GM12878 (cell line): ENCODE results near the gene GBX1. TPM values are rescaled to one million over a fixed set of nuclear protein-coding genes. Genes with fewer than 3 reads are reported as not detected.

Source experiments
- ATAC-seq: fragments of 200-7000 bp; cut with Tn5 transposase; 3 replicates; pipeline ENCODE4 v1.9.1; 2020; ENCODE audit warnings: mild to moderate bottlenecking, moderate library complexity
- BruUV-seq: library from RNA; stranded (reverse); fragments of 400-500 nt; replicated peaks from 2 replicates; lab custom pipeline; 2021; lab: Mats Ljungman, UMichigan
- CTCF ChIA-PET: fragments of 300-600 bp; sonication (Branson Sonifier 250); formaldehyde crosslinking; extraction: SDS; loops from one replicate; lab custom pipeline; 2021; ENCODE audit warnings: inconsistent platforms; lab: Yijun Ruan, JAX
- POLR2A ChIA-PET: fragments of 350-600 bp; formaldehyde crosslinking; extraction: SDS; loops from one replicate; lab custom pipeline; 2021; ENCODE audit warnings: inconsistent platforms; lab: Charles Lee
- RAD21 ChIA-PET: fragments of 300-600 bp; sonication (Branson Sonifier 250); formaldehyde crosslinking; loops from one replicate; lab custom pipeline; 2023; ENCODE audit warnings: antibody characterized with exemption; ENCODE audit not compliant: unreplicated experiment; lab: Charles Lee
- SMC1A ChIA-PET: fragments of 300-600 bp; sonication (Branson Sonifier 250); formaldehyde crosslinking; loops from one replicate; lab custom pipeline; 2023; ENCODE audit not compliant: unreplicated experiment, uncharacterized antibody; lab: Charles Lee
- DNase-seq: peaks from one replicate; pipeline ENCODE4 v3.0.0-alpha.2; 2011; ENCODE audit warnings: low read depth, low spot score
- FAIRE-seq: peaks from 3 replicates; lab custom pipeline; 2011; peaks lifted over from hg19 to GRCh38; lab: Jason Lieb, UNC
- H2AFZ ChIP-seq: 2 replicates; pipeline ENCODE4 v1.6.0; 2011; ENCODE audit warnings: low read depth, low read length, control low read depth; ENCODE audit not compliant: control insufficient read depth
- H3K27ac ChIP-seq: 2 replicates; pipeline ENCODE4 v1.5.1; 2011; ENCODE audit warnings: control low read depth; ENCODE audit not compliant: control insufficient read depth, insufficient read depth
- H3K27me3 ChIP-seq, 2 experiments: replicated peaks in 1 of 2; 2 replicates each; pipeline versions ENCODE4 v1.6.0 to v1.6.1; 2011; ENCODE audit warnings: low read length in 1 of 2; ENCODE audit not compliant: control insufficient read depth in 2 of 2, insufficient read depth in 2 of 2
- H3K36me3 ChIP-seq, 2 experiments: 2 replicates each; pipeline ENCODE4 v1.5.1; 2011; ENCODE audit warnings: low read length in 1 of 2; ENCODE audit not compliant: control insufficient read depth in 2 of 2, insufficient read depth in 2 of 2
- H3K4me1 ChIP-seq: 2 replicates; pipeline ENCODE4 v1.6.1; 2011; ENCODE audit warnings: mild to moderate bottlenecking, low read length, moderate library complexity, mixed read lengths; ENCODE audit not compliant: control insufficient read depth, insufficient read depth
- H3K4me2 ChIP-seq: 2 replicates; pipeline ENCODE4 v1.6.0; 2011; ENCODE audit warnings: control low read depth; ENCODE audit not compliant: control insufficient read depth, insufficient read depth
- H3K4me3 ChIP-seq: fragments of 200-600 bp; sonication (generic); 2 replicates; pipeline ENCODE4 v1.5.1; 2016
- H3K79me2 ChIP-seq: 2 replicates; pipeline ENCODE4 v1.6.0; 2011; ENCODE audit warnings: low read length; ENCODE audit not compliant: control insufficient read depth, insufficient read depth
- H3K9ac ChIP-seq: 2 replicates; pipeline ENCODE4 v1.8.0; 2011; ENCODE audit warnings: low read length, control low read depth, mixed read lengths; ENCODE audit not compliant: control insufficient read depth, insufficient read depth
- H3K9me3 ChIP-seq: replicated peaks from 3 replicates; pipeline ENCODE4 v1.5.1; 2011; ENCODE audit warnings: mild to moderate bottlenecking, low read length; ENCODE audit not compliant: control insufficient read depth, insufficient read depth
- H4K20me1 ChIP-seq: 2 replicates; pipeline ENCODE4 v1.6.0; 2011; ENCODE audit not compliant: control insufficient read depth, insufficient read depth
- HDAC2 ChIP-seq: fragments of 200-600 bp; sonication (generic); IDR thresholded peaks from 2 replicates; pipeline ENCODE4 v1.6.1; 2017
- KLF5 ChIP-seq: fragments of 450-650 bp; IDR thresholded peaks from 2 replicates; pipeline ENCODE4 v1.6.1; 2014; ENCODE audit warnings: mild to moderate bottlenecking; ENCODE audit not compliant: partially characterized antibody
- MEF2B ChIP-seq: fragments of 450-650 bp; IDR thresholded peaks from 2 replicates; pipeline ENCODE4 v1.6.1; 2018; ENCODE audit warnings: mild to moderate bottlenecking, moderate library complexity; ENCODE audit not compliant: partially characterized antibody, poor library complexity, severe bottlenecking
- NFYA ChIP-seq: IDR thresholded peaks from 2 replicates; pipeline ENCODE4 v1.6.1; 2011; ENCODE audit warnings: low read depth, mild to moderate bottlenecking, low read length, improper control_type of control experiment, borderline replicate concordance
- POLR2AphosphoS2 ChIP-seq: IDR thresholded peaks from 2 replicates; pipeline ENCODE4 v1.6.1; 2011; ENCODE audit warnings: low read depth, mild to moderate bottlenecking, low read length, improper control_type of control experiment, moderate library complexity
- POU2F2 ChIP-seq: IDR thresholded peaks from 3 replicates; pipeline ENCODE4 v1.6.1; 2011; ENCODE audit warnings: low read depth, mild to moderate bottlenecking, low read length, borderline replicate concordance
- SMAD1 ChIP-seq: fragments of 450-650 bp; IDR thresholded peaks from 2 replicates; pipeline ENCODE4 v1.6.1; 2018; ENCODE audit warnings: mild to moderate bottlenecking, low read depth; ENCODE audit not compliant: partially characterized antibody
- SP1 ChIP-seq: IDR thresholded peaks from one replicate; pipeline ENCODE4 v1.6.1; 2011; ENCODE audit warnings: low read depth, low read length
- STAT3 ChIP-seq: IDR thresholded peaks from 2 replicates; pipeline ENCODE4 v1.6.1; 2011; ENCODE audit warnings: low read depth, low read length, improper control_type of control experiment
- SUPT20H ChIP-seq: IDR thresholded peaks from 2 replicates; pipeline ENCODE4 v1.6.1; 2011; ENCODE audit warnings: low read depth, mild to moderate bottlenecking, low read length, moderate library complexity, borderline replicate concordance; ENCODE audit not compliant: control insufficient read depth
- TCF7 ChIP-seq: IDR thresholded peaks from 2 replicates; pipeline ENCODE4 v1.6.1; 2014; ENCODE audit warnings: antibody characterized with exemption, borderline replicate concordance
- ZNF274 ChIP-seq: IDR thresholded peaks from one replicate; pipeline ENCODE4 v1.8.0; 2011; ENCODE audit not compliant: insufficient read length, insufficient read depth
- WGBS: methylation state at CpG from one replicate; pipeline ENCODE4 v1.1.6; 2016; ENCODE audit warnings: low lambda C conversion rate; ENCODE audit not compliant: insufficient replicate concordance, insufficient coverage; ENCODE audit errors: missing lambda C conversion rate; 5-methylcytosine and 5-hydroxymethylcytosine counted together
- in situ Hi-C: fragments of 300-500 bp; cut with MboI; formaldehyde crosslinking; loops from 9 replicates; pipeline ENCODE4 v1.14.3; 2018; ENCODE audit warnings: mixed read lengths
- intact Hi-C: fragments of 100-400 bp; cut with micrococcal nuclease; formaldehyde crosslinking; loops from one replicate; pipeline ENCODE4 v1.14.2; 2022; ENCODE audit not compliant: unreplicated experiment
- polyA plus RNA-seq, 11 experiments: library from polyadenylated mRNA; depleted of rRNA in 4 of 11; unstranded in 6 of 11; stranded (reverse) in 5 of 11; fragments of >200 nt; fragmentation: Nextera tagmentation in 4 of 11; fragmentation: Illumina TruSeq in 1 of 11; extraction: Ambion mirVana in 4 of 11; extraction: Trizol in 1 of 11; gene quantifications; 1 replicate in 1 of 11; 2 replicates in 10 of 11; pipeline versions ENCODE4 v1.2.1 to v1.2.3, GENCODE V29; 2011 to 2016; ENCODE audit warnings: inconsistent platforms in 2 of 11, missing spikeins in 2 of 11, low read depth in 1 of 11
- total RNA-seq, 4 experiments: library from RNA; depleted of rRNA in 3 of 4; stranded (reverse); fragments of >200 nt in 3 of 4; fragmentation: Illumina TruSeq in 1 of 4; extraction: Trizol in 1 of 4; gene quantifications; 2 replicates each; pipeline versions ENCODE4 v1.2.1 to v1.2.3, GENCODE V29; 2013 to 2021
- TF ChIP-seq, protein P1 (sequence below): fragments of 450-650 bp; formaldehyde crosslinking; IDR thresholded peaks from 2 replicates; pipeline ENCODE4 v1.4.0; 2022; ENCODE audit warnings: mild to moderate bottlenecking, moderate library complexity
- TF ChIP-seq, protein P2 (sequence below): fragments of 450-650 bp; IDR thresholded peaks from 2 replicates; pipeline ENCODE4 v1.6.1; 2017; ENCODE audit warnings: antibody characterized with exemption, mild to moderate bottlenecking, moderate library complexity
- TF ChIP-seq, protein P3 (sequence below): IDR thresholded peaks from 2 replicates; pipeline ENCODE4 v1.6.1; 2011; ENCODE audit warnings: low read depth, mild to moderate bottlenecking, low read length, moderate library complexity, borderline replicate concordance; ENCODE audit errors: extremely low read depth
- TF ChIP-seq, protein P4 (sequence below): fragments of 450-650 bp; IDR thresholded peaks from 2 replicates; pipeline ENCODE4 v1.6.1; 2017; ENCODE audit warnings: borderline replicate concordance

The GBX1 gene
- total and polyA plus RNA-seq, 10 of the 15 experiments (the other 5 are each of a cell fraction or from before 2014, with no cell fraction given) = not detected

DNA sequence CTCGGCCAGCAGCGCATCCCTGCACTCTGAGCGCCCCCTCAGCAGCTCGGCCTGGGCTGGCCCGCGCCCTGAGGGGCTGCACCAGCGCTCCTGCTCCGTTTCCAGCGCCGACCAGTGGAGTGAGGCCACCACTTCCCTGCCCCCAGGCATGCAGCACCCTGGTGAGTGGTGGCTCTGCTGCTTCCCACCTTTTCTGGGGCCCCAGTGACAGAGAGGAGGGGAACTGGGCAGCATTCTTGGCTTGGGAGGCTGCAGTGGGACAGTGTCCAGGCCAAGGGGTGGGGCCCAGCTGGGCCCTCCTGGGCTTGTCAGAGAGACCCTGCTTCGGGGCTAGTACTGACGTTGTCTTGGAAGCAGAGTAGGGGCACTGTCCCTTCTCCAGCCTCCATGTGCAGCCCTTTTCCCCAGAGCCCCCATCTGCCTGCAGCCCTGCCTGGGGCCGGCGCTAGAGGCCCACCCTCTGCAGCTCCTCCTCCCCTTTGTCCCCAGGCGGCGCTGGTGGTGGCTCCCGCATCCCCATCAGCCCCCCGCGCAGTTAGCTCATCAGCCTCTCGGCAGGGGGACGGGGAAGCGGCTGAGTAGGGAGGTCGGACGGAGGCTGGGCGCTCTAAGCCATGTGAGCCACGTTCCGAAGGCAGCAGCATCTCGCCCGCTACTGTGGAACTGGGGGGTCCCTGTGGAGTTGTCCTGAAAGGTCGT, 29.2 kb downstream of the GBX1 start:
- Histone ChIP-seq H3K9me3 (no peaks in the 10 kb centered on the region), H3K4me1 (no peaks in the 10 kb centered on the region), H4K20me1 (no peaks in the 10 kb centered on the region), H3K4me2 (no peak overlapping the region), H3K36me3 (peaks cover 3 to 6% of the 10 kb centered on the region in 2 experiments; a peak in 2 of 4 replicates), H3K79me2 (no peaks in the 10 kb centered on the region), H3K27me3 (no peaks in the 10 kb centered on the region), H2AFZ (no peak overlapping the region), H3K4me3 (no peak overlapping the region), H3K9ac (no peak overlapping the region), H3K27ac (no peak overlapping the region)
- ChIA-PET CTCF (no interaction called here), POLR2A (interaction anchor here (0.6 kb wide), 1 partner anchor 1848 kb away, joined by 4 read pairs; no protein-coding TSS in a partner anchor), RAD21 (no interaction called here), SMC1A (no interaction called here)
- WGBS = 86% methylated on average over 26 of the region's 30 CpGs
- intact Hi-C loops (no loop called here), in situ Hi-C loops (no loop called here)
- BruUV-seq = no TSS peak
- no peak for FAIRE-seq
- ATAC-seq = no peak
- DNase-seq = no peak
- TF ChIP-seq TCF7 (no peak), SP1 (no peak), SUPT20H (no peak), KLF5 (no peak), POU2F2 (no peak), POLR2AphosphoS2 (no peak), STAT3 (no peak), HDAC2 (no peak), NFYA (no peak), SMAD1 (no peak), MEF2B (no peak), ZNF274 (no peak)
- TF ChIP-seq, protein P1, sequence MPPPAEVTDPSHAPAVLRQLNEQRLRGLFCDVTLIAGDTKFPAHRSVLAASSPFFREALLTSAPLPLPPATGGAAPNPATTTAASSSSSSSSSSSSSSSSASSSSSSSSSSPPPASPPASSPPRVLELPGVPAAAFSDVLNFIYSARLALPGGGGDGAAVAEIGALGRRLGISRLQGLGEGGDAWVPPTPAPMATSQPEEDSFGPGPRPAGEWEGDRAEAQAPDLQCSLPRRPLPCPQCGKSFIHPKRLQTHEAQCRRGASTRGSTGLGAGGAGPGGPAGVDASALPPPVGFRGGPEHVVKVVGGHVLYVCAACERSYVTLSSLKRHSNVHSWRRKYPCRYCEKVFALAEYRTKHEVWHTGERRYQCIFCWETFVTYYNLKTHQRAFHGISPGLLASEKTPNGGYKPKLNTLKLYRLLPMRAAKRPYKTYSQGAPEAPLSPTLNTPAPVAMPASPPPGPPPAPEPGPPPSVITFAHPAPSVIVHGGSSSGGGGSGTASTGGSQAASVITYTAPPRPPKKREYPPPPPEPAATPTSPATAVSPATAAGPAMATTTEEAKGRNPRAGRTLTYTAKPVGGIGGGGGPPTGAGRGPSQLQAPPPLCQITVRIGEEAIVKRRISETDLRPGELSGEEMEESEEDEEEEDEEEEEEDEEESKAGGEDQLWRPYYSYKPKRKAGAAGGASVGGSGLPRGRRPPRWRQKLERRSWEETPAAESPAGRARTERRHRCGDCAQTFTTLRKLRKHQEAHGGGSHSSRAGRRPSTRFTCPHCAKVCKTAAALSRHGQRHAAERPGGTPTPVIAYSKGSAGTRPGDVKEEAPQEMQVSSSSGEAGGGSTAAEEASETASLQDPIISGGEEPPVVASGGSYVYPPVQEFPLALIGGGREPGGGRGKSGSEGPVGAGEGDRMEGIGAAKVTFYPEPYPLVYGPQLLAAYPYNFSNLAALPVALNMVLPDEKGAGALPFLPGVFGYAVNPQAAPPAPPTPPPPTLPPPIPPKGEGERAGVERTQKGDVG (CRISPR knock-in tag) = no peak
- TF ChIP-seq, protein P2, sequence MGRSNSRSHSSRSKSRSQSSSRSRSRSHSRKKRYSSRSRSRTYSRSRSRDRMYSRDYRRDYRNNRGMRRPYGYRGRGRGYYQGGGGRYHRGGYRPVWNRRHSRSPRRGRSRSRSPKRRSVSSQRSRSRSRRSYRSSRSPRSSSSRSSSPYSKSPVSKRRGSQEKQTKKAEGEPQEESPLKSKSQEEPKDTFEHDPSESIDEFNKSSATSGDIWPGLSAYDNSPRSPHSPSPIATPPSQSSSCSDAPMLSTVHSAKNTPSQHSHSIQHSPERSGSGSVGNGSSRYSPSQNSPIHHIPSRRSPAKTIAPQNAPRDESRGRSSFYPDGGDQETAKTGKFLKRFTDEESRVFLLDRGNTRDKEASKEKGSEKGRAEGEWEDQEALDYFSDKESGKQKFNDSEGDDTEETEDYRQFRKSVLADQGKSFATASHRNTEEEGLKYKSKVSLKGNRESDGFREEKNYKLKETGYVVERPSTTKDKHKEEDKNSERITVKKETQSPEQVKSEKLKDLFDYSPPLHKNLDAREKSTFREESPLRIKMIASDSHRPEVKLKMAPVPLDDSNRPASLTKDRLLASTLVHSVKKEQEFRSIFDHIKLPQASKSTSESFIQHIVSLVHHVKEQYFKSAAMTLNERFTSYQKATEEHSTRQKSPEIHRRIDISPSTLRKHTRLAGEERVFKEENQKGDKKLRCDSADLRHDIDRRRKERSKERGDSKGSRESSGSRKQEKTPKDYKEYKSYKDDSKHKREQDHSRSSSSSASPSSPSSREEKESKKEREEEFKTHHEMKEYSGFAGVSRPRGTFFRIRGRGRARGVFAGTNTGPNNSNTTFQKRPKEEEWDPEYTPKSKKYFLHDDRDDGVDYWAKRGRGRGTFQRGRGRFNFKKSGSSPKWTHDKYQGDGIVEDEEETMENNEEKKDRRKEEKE = no peak
- TF ChIP-seq, protein P3, sequence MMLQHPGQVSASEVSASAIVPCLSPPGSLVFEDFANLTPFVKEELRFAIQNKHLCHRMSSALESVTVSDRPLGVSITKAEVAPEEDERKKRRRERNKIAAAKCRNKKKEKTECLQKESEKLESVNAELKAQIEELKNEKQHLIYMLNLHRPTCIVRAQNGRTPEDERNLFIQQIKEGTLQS = no peak
- TF ChIP-seq, protein P4, sequence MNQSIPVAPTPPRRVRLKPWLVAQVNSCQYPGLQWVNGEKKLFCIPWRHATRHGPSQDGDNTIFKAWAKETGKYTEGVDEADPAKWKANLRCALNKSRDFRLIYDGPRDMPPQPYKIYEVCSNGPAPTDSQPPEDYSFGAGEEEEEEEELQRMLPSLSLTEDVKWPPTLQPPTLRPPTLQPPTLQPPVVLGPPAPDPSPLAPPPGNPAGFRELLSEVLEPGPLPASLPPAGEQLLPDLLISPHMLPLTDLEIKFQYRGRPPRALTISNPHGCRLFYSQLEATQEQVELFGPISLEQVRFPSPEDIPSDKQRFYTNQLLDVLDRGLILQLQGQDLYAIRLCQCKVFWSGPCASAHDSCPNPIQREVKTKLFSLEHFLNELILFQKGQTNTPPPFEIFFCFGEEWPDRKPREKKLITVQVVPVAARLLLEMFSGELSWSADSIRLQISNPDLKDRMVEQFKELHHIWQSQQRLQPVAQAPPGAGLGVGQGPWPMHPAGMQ = no peak
